Coronary artery (tissue), 2 donors: ENCODE measurements around the gene ZBTB26.

ENCODE experiments used
- DNase-seq: peaks from one replicate; pipeline ENCODE4 v3.0.0-alpha.2; 2017; ENCODE audit warnings: low spot score
- H3K27ac ChIP-seq, 2 donors: fragments of 200-600 bp; sonication (generic); one replicate each; pipeline ENCODE4 v1.5.1; 2016 to 2019
- H3K4me3 ChIP-seq: fragments of 200-600 bp; sonication (generic); 2 replicates; pipeline ENCODE4 v1.5.1; 2016; ENCODE audit warnings: mild to moderate bottlenecking, moderate library complexity
- CTCF ChIP-seq: fragments of 200-600 bp; sonication (generic); IDR thresholded peaks from one replicate; pipeline ENCODE4 v1.5.1; 2019; ENCODE audit warnings: antibody characterized with exemption

ZBTB26 gene

GRCh38 chr9:122950263-122950662 is 19.0 kb upstream of the ZBTB26 start:
- H3K4me3 ChIP-seq, result no peak overlapping the region
- DNase-seq, result no peak
- H3K27ac ChIP-seq, result no peak overlapping the region
- TF ChIP-seq CTCF, result no peak

- TF ChIP-seq CTCF, result no peak
- DNase-seq, result no peak
- H3K27ac ChIP-seq, result no peak overlapping the region
- H3K4me3 ChIP-seq, result no peak overlapping the region
These were observed 18.4 kb upstream of the ZBTB26 start for GRCh38 chr9:122949696-122950095.

- Histone ChIP-seq H3K4me3 (no peak overlapping the region), H3K27ac (no peak overlapping the region)
- no peak for DNase-seq
- no peak for TF ChIP-seq CTCF
These were observed 17.0 kb upstream of the ZBTB26 start for GRCh38 chr9:122948313-122948712.

- H3K27ac ChIP-seq, result no peak overlapping the region
- DNase-seq, result no peak
These were observed 15.2 kb upstream of the ZBTB26 start for GRCh38 chr9:122946461-122947005.

GRCh38 chr9:122944960-122945888 is 13.9 kb upstream of the ZBTB26 start:
- Histone ChIP-seq H3K27ac (no peak overlapping the region), H3K4me3 (no peak overlapping the region)
- DNase-seq, result no peak
- TF ChIP-seq CTCF, result no peak

More at GRCh38 chr9:122946461-122947005, 15.2 kb upstream of the ZBTB26 start:
- no peak overlapping the region for H3K4me3 ChIP-seq
- TF ChIP-seq CTCF, result no peak

GRCh38 chr9:122941582-122942234 is 10.4 kb upstream of the ZBTB26 start:
- peak overlapping the region; percentile 81 to 97 for H3K27ac ChIP-seq
- TF ChIP-seq CTCF, result no peak
- H3K4me3 ChIP-seq, result peak overlapping the region; percentile 95
- no peak for DNase-seq
